ENCODE results near the gene SPRED2.

SPRED2 gene

DNA sequence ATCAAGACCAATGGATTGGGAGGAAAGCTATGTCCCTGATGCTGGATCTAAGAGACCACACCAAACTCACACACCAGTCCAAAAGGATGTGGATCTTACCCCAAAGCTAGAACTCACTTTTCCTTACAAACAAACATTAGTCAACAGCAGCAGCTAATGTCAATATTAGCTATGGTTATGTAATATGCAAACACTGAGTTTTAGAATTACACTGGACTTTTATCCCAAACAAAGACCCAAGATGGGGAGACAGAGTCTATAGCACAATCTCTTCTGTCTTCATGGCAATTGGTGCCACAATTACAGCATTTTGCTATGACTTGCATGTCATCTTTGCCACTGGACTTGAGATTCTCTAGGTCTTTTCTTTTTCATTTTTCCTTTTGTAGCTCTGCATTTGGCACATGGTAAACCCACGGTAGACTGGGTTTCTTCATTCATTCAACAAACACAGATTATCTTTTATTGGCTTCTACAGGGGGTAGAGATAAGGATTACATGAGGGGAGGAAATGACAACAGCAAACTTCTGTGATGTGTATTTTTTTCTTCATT, 59.0 kb downstream of the SPRED2 start:
- DNase-seq (ENCODE audit: extremely low read depth, insufficient read length) = no peak
- H3K4me3 ChIP-seq (replicated peaks; ENCODE audit: low read depth, low read length) = no peak overlapping the region
- TF ChIP-seq, protein P1, sequence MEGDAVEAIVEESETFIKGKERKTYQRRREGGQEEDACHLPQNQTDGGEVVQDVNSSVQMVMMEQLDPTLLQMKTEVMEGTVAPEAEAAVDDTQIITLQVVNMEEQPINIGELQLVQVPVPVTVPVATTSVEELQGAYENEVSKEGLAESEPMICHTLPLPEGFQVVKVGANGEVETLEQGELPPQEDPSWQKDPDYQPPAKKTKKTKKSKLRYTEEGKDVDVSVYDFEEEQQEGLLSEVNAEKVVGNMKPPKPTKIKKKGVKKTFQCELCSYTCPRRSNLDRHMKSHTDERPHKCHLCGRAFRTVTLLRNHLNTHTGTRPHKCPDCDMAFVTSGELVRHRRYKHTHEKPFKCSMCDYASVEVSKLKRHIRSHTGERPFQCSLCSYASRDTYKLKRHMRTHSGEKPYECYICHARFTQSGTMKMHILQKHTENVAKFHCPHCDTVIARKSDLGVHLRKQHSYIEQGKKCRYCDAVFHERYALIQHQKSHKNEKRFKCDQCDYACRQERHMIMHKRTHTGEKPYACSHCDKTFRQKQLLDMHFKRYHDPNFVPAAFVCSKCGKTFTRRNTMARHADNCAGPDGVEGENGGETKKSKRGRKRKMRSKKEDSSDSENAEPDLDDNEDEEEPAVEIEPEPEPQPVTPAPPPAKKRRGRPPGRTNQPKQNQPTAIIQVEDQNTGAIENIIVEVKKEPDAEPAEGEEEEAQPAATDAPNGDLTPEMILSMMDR (IDR thresholded peaks at IDR 0.05; ENCODE audit: insufficient read depth, low read length, poor library complexity, severe bottlenecking) = no peak
- H3K27me3 ChIP-seq (replicated peaks; ENCODE audit: control insufficient read depth, insufficient read depth, low read length) = no peaks in the 10 kb centered on the region; the same call in none of the 2 replicates
- no peaks in the 10 kb centered on the region for H3K36me3 ChIP-seq (ENCODE audit: control insufficient read depth, insufficient read depth, low read length)

GRCh38 chr2:65372619-65373018, 59.8 kb downstream of the SPRED2 start:
- Histone ChIP-seq H3K36me3 (ENCODE audit: control insufficient read depth, insufficient read depth, low read length) (no peaks in the 10 kb centered on the region), H3K4me3 (replicated peaks; ENCODE audit: low read depth, low read length) (no peak overlapping the region), H3K27me3 (replicated peaks; ENCODE audit: control insufficient read depth, insufficient read depth, low read length) (no peaks in the 10 kb centered on the region; the same call in none of the 2 replicates)
- TF ChIP-seq, protein P1 (IDR thresholded peaks at IDR 0.05; ENCODE audit: insufficient read depth, low read length, poor library complexity, severe bottlenecking) = no peak
- DNase-seq (ENCODE audit: extremely low read depth, insufficient read length) = no peak

GRCh38 chr2:65371074-65371434, 61.3 kb downstream of the SPRED2 start:
- Histone ChIP-seq H3K36me3 (ENCODE audit: control insufficient read depth, insufficient read depth, low read length) (no peaks in the 10 kb centered on the region), H3K4me3 (replicated peaks; ENCODE audit: low read depth, low read length) (no peak overlapping the region), H3K27me3 (replicated peaks; ENCODE audit: control insufficient read depth, insufficient read depth, low read length) (no peaks in the 10 kb centered on the region; the same call in none of the 2 replicates)
- DNase-seq (ENCODE audit: extremely low read depth, insufficient read length) = no peak
- TF ChIP-seq, protein P1 (IDR thresholded peaks at IDR 0.05; ENCODE audit: insufficient read depth, low read length, poor library complexity, severe bottlenecking) = no peak

DNA sequence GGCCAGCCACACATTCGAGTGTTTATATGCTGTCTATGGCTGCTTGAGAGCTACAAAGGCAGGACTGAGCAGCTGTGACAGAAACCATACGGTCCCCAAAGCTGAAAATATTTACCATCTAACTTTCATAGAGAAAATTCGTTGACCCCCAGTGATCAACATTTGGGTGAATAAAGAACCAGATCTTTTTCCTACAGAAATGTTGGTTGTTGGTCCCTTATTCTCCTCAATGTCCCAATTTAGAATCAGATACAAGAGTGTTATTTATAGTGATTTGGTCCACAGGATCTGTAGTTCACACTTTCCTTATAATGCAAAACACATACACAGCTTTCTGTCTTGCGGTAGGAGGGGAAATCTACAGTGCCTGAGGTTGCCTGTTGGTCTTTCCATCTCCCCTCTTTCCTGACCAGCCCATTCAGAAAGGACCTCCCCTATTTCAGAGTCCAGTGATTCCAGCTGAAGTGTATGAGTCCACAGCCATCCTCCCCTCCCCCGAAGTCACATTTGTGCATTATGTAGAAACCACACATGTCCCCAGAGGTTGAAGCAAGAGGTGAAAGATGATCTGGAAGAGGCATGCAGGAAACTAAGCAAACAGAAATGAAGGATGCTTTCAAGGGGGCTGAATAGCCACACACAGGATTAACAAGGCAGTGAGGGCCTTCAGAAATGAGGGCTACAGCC, 61.9 kb downstream of the SPRED2 start:
- TF ChIP-seq, protein P1 (IDR thresholded peaks at IDR 0.05; ENCODE audit: insufficient read depth, low read length, poor library complexity, severe bottlenecking) = no peak
- Histone ChIP-seq H3K36me3 (ENCODE audit: control insufficient read depth, insufficient read depth, low read length) (no peaks in the 10 kb centered on the region), H3K4me3 (replicated peaks; ENCODE audit: low read depth, low read length) (no peak overlapping the region), H3K27me3 (replicated peaks; ENCODE audit: control insufficient read depth, insufficient read depth, low read length) (no peaks in the 10 kb centered on the region; the same call in none of the 2 replicates)
- no peak for DNase-seq (ENCODE audit: extremely low read depth, insufficient read length)

GRCh38 chr2:65369980-65370379, 62.4 kb downstream of the SPRED2 start:
- no peaks in the 10 kb centered on the region for H3K36me3 ChIP-seq (ENCODE audit: control insufficient read depth, insufficient read depth, low read length)
- no peak for DNase-seq (ENCODE audit: extremely low read depth, insufficient read length)
- TF ChIP-seq, protein P1 (IDR thresholded peaks at IDR 0.05; ENCODE audit: insufficient read depth, low read length, poor library complexity, severe bottlenecking) = no peak

More at GRCh38 chr2:65369980-65370379, 62.4 kb downstream of the SPRED2 start:
- no peak overlapping the region for H3K4me3 ChIP-seq (replicated peaks; ENCODE audit: low read depth, low read length)
- no peaks in the 10 kb centered on the region; the same call in none of the 2 replicates for H3K27me3 ChIP-seq (replicated peaks; ENCODE audit: control insufficient read depth, insufficient read depth, low read length)
